Ovary (tissue), 9 donors: ENCODE data around the gene FOXP1. TPM values are rescaled to one million over a fixed set of nuclear protein-coding genes. Genes with fewer than 3 reads are reported as not detected.

Experiments used
- DNase-seq, 5 donors: peaks; one replicate each; pipeline ENCODE4 v3.0.0-alpha.2; 2019 to 2020
- H3K27ac ChIP-seq, 2 donors: fragments of 200-600 bp; one replicate each; pipeline versions ENCODE4 v1.5.1 to v1.8.0; 2019 to 2022
- H3K27me3 ChIP-seq: fragments of 200-600 bp; one replicate; pipeline ENCODE4 v1.8.0; 2022
- H3K36me3 ChIP-seq: fragments of 200-600 bp; sonication (generic); one replicate; pipeline ENCODE4 v1.5.1; 2019
- H3K4me1 ChIP-seq: one replicate; pipeline ENCODE4 v1.8.1; 2013; ENCODE audit warnings: mild to moderate bottlenecking, moderate library complexity; ENCODE audit not compliant: insufficient read depth
- H3K4me3 ChIP-seq: fragments of 200-600 bp; sonication (generic); one replicate; pipeline ENCODE4 v1.5.1; 2017
- H3K9me3 ChIP-seq, 2 donors: fragments of 200-600 bp in 1 of 2; sonication (generic) in 1 of 2; one replicate each; pipeline versions ENCODE4 v1.5.1 to v1.8.1; 2013 to 2019; ENCODE audit warnings: mild to moderate bottlenecking in 1 of 2, moderate library complexity in 1 of 2
- EP300 ChIP-seq: sonication (generic); formaldehyde crosslinking; IDR thresholded peaks from one replicate; pipeline ENCODE4 v1.6.1; 2017; ENCODE audit warnings: antibody characterized with exemption
- POLR2A ChIP-seq: fragments of 450-650 bp; IDR thresholded peaks from one replicate; pipeline ENCODE4 v1.6.1; 2017; ENCODE audit warnings: antibody characterized with exemption, mild to moderate bottlenecking, moderate library complexity
- WGBS, 3 donors: extraction: QIAGEN DNeasy Blood & Tissue Kit in 1 of 3; methylation state at CpG; one replicate each; pipeline versions ENCODE4 v1.1.5 to v1.1.7; 2013 to 2017; 5-methylcytosine and 5-hydroxymethylcytosine counted together
- intact Hi-C, 4 donors: fragments of 100-400 bp; cut with DNase I; formaldehyde crosslinking; loops; one replicate each; pipeline versions ENCODE4 v1.11.0 to v1.15.1; 2022 to 2023
- polyA plus RNA-seq, 2 donors: library from polyadenylated mRNA; stranded (reverse); fragments of 200-250 nt in 1 of 2; fragments of 350-450 nt in 1 of 2; fragmentation: Illumina TruSeq in 1 of 2; extraction: RNeasy Lipid Tissue Mini Kit (QIAGEN cat#74804) in 1 of 2; gene quantifications; one replicate each; pipeline ENCODE4 v1.2.3, GENCODE V29; 2013 to 2014
- total RNA-seq, 7 donors: library from RNA; depleted of rRNA in 2 of 7; stranded (reverse); fragments of >200 nt in 2 of 7; fragmentation: NEBNext Ultra II Directional in 3 of 7; extraction: Animal tissue kit (Norgen Biotek cat#: 25700) in 3 of 7; gene quantifications; one replicate each; pipeline versions ENCODE4 v1.1.0 to v1.2.4, GENCODE V29; 2016 to 2023
- TF ChIP-seq, protein P1 (sequence below), 3 donors: fragments of 450-650 bp in 2 of 3; fragments of 200-600 bp in 1 of 3; IDR thresholded peaks; one replicate each; pipeline versions ENCODE4 v1.5.1 to v1.8.0; 2016 to 2022; ENCODE audit warnings: antibody characterized with exemption in 3 of 3, mild to moderate bottlenecking in 1 of 3
- donor health status: DM: no; HTN: no; CAD: no; lungs with moderate emphysema.
- donor health status: DM: no; HTN: no; CAD: no.
- donor health status: Bipolar disorder and iron deficiency.
- donor health status: DM: yes; HTN: yes; CAD: no.
- donor health status: DM: no; HTN: no; CAD: no.
- donor health status: DM: yes; HTN: yes; CAD: no.

FOXP1 gene
- total and polyA plus RNA-seq, 9 donors = 31.7 to 126 (median 114) TPM

DNA sequence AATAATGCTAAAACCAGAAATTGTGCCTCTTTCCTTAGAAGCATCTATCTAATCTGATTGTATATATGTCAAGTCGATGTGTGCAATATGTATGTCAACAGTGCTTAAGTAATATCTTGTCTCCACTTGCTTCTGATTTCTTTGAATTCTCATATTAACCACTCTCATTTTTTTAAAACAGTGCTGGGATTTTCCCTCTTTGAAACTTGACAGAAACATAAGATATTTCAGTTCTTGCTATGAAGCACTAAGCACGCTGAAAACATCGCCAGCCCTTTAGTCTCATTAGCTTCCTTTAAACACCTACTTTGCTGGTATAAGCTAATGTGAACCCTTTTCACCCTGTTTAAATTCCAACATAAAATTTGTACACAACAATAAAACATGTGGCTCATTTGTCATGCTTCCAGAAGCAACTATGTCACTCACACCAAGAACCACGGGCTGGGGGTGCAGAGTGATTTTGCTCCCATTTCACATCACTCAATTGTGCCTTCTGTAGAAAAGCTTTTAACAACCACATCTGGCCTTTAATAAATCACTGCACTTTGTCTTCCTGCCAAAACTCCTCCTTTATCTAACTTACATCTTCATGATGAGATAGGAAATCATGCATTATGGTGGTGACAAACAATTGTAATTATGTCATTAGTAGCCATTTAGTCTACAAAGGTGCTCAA is 185.2 kb downstream of the FOXP1 start:
- Histone ChIP-seq H3K27me3 (no peaks in the 10 kb centered on the region), H3K4me1 (peaks cover 5% of the 10 kb centered on the region), H3K4me3 (no peak overlapping the region), H3K9me3 (no peaks in the 10 kb centered on the region), H3K36me3 (no peaks in the 10 kb centered on the region), H3K27ac (no peak overlapping the region)
- 72 to 85% (median 78%) methylated on average over 4 of the region's 4 CpGs for WGBS, 3 donors
- no peak for DNase-seq
- TF ChIP-seq POLR2A (no peak), EP300 (no peak)
- TF ChIP-seq, protein P1, sequence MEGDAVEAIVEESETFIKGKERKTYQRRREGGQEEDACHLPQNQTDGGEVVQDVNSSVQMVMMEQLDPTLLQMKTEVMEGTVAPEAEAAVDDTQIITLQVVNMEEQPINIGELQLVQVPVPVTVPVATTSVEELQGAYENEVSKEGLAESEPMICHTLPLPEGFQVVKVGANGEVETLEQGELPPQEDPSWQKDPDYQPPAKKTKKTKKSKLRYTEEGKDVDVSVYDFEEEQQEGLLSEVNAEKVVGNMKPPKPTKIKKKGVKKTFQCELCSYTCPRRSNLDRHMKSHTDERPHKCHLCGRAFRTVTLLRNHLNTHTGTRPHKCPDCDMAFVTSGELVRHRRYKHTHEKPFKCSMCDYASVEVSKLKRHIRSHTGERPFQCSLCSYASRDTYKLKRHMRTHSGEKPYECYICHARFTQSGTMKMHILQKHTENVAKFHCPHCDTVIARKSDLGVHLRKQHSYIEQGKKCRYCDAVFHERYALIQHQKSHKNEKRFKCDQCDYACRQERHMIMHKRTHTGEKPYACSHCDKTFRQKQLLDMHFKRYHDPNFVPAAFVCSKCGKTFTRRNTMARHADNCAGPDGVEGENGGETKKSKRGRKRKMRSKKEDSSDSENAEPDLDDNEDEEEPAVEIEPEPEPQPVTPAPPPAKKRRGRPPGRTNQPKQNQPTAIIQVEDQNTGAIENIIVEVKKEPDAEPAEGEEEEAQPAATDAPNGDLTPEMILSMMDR (IDR thresholded peaks at IDR 0.05) = no peak
- intact Hi-C loops = no loop called here

DNA sequence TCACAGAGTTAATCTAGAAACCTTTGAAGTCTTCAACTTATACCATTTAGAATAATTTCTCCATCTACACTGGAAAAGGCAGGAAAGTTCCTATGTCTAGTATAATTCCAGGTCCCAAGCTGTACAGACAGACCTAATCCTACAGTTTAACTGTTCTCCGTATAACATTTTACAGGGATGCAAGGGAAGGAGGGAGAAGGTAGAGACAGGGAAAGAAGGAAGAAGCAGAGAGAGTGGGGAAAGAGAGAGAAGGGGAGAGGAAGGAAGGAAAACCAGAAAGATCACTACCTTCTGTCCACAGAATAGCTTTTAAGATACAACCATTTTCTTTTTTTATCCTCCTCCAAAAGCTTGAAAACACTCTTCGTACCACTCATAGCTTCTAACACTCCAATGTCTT is 185.8 kb downstream of the FOXP1 start:
- Histone ChIP-seq H3K27me3 (no peaks in the 10 kb centered on the region), H3K36me3 (no peaks in the 10 kb centered on the region), H3K9me3 (no peaks in the 10 kb centered on the region), H3K27ac (no peak overlapping the region), H3K4me1 (peaks cover 5% of the 10 kb centered on the region), H3K4me3 (no peak overlapping the region)
- TF ChIP-seq EP300 (no peak), POLR2A (no peak)
- TF ChIP-seq, protein P1 (IDR thresholded peaks at IDR 0.05) = no peak
- WGBS, 3 donors = 80 to 93% (median 88%) methylated on average over 2 of the region's 2 CpGs
- intact Hi-C loops = no loop called here
- no peak for DNase-seq

DNA sequence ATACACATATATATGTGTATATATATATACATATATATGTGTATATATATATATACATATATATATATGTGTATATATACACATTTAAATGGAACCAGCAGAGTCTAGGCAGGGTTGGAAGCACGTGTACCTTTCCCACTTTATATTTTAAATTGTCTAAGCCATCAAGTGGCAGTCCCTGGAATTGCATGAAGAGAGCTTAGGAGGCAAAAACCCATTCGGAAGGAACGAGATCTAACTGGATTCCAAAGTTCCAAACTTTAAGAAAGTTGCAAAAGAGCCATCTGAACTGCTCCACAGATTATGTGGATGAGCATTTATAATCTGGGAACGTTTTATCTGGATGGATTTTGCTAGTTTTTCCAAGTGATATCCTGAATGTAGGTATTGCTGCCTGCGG is 186.5 kb downstream of the FOXP1 start:
- no peaks in the 10 kb centered on the region for H3K9me3 ChIP-seq
- H3K4me3 ChIP-seq = no peak overlapping the region
- no peak for TF ChIP-seq EP300
- no peak for TF ChIP-seq POLR2A
- TF ChIP-seq, protein P1 (IDR thresholded peaks at IDR 0.05) = peak in 2 of 3 donors; percentile 13 to 41
- peaks cover 5% of the 10 kb centered on the region for H3K4me1 ChIP-seq
- H3K27ac ChIP-seq = no peak overlapping the region
- peak in 1 of 5 donors; percentile 45 for DNase-seq
- 24 to 36% (median 28%) methylated on average over 5 of the region's 5 CpGs for WGBS, 3 donors
- H3K36me3 ChIP-seq = no peaks in the 10 kb centered on the region
- no peaks in the 10 kb centered on the region for H3K27me3 ChIP-seq
- intact Hi-C loops = no loop called here

DNA sequence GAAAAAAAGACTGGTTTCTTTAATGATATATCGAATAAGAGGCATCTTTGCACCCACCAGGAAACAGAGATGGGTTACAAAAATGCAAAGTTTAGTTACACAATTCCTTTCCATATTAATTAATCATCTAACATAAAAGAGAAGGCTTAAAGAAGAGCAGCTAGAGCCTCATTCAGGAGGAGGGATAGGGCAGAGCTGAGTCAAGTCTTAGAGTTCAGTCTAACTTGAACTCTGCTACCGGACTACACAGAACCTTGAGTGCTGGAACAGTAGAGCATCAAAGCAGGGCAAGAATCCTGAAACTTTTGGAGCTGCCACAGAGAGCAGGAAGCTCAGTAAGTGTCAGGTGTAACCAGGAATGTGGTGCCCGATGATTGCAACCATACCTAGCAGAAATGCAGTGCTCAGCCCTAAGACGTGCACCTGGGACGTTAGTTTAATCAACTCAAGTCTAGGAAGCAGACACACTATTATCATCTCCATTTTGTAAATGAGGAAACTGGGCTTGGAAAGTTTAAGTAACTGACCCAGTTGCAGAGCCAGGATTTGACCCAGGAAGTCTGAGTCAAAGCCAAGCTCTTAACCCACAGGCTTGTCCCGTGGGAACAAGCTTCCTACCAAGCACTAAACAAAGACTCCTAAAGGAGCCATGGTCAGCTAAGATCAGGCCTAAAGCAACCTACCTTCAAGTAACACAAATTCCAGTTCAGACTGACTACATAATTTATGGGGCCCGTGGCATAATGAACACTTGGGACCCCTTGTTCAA is 187.4 kb downstream of the FOXP1 start:
- Histone ChIP-seq H3K27ac (no peak overlapping the region), H3K36me3 (no peaks in the 10 kb centered on the region), H3K4me3 (no peak overlapping the region), H3K27me3 (no peaks in the 10 kb centered on the region), H3K9me3 (no peaks in the 10 kb centered on the region), H3K4me1 (peaks cover 5% of the 10 kb centered on the region)
- no peak for DNase-seq
- WGBS, 3 donors = 76 to 90% (median 83%) methylated on average over 7 of the region's 7 CpGs
- intact Hi-C loops = no loop called here
- TF ChIP-seq POLR2A (no peak), EP300 (no peak)
- TF ChIP-seq, protein P1 (IDR thresholded peaks at IDR 0.05) = no peak
